NCI-H128 (cell line): Measurements from ENCODE around the gene NTM.

Experiments used
- DNase-seq: peaks from one replicate; lab custom pipeline; 2025; ENCODE audit not compliant: unreplicated experiment; lab: John Stamatoyannopoulos, UW

NTM gene

GRCh38 chr11:131540676-131541075, 170.3 kb downstream of the NTM start:
- no peak for DNase-seq

- no peak for DNase-seq
Measured at GRCh38 chr11:131543389-131544025, 173.1 kb downstream of the NTM start.

GRCh38 chr11:131544591-131544990, 174.2 kb downstream of the NTM start:
- no peak for DNase-seq

GRCh38 chr11:131546218-131546895, 175.9 kb downstream of the NTM start:
- DNase-seq = no peak

GRCh38 chr11:131549099-131549498, 178.7 kb downstream of the NTM start:
- DNase-seq = no peak

- no peak for DNase-seq
Measured at GRCh38 chr11:131549770-131550169, 179.4 kb downstream of the NTM start.

GRCh38 chr11:131560287-131560686, 189.9 kb downstream of the NTM start:
- no peak for DNase-seq

GRCh38 chr11:131561501-131561900, 191.1 kb downstream of the NTM start:
- no peak for DNase-seq

- no peak for DNase-seq
Measured at GRCh38 chr11:131561972-131562371, 191.6 kb downstream of the NTM start.

- no peak for DNase-seq
Measured at GRCh38 chr11:131568318-131568717, 197.9 kb downstream of the NTM start.

- no peak for DNase-seq
Measured at GRCh38 chr11:131571571-131571970, 201.2 kb downstream of the NTM start.

GRCh38 chr11:131572423-131572822, 202.0 kb downstream of the NTM start:
- DNase-seq = no peak

GRCh38 chr11:131579932-131580387, 209.5 kb downstream of the NTM start:
- DNase-seq = no peak

- DNase-seq = no peak
Measured at GRCh38 chr11:131580476-131580875, 210.1 kb downstream of the NTM start.

- DNase-seq = no peak
Measured at GRCh38 chr11:131581046-131581445, 210.6 kb downstream of the NTM start.

GRCh38 chr11:131582021-131582525, 211.7 kb downstream of the NTM start:
- no peak for DNase-seq

- DNase-seq = no peak
Measured at GRCh38 chr11:131583421-131583820, 213.0 kb downstream of the NTM start.

- DNase-seq = no peak
Measured at GRCh38 chr11:131583938-131584337, 213.5 kb downstream of the NTM start.

- no peak for DNase-seq
Measured at GRCh38 chr11:131584785-131585592, 214.6 kb downstream of the NTM start.

GRCh38 chr11:131588057-131588456, 217.6 kb downstream of the NTM start:
- no peak for DNase-seq

- no peak for DNase-seq
Measured at GRCh38 chr11:131591051-131591461, 220.6 kb downstream of the NTM start.

GRCh38 chr11:131592152-131592551, 221.7 kb downstream of the NTM start:
- DNase-seq = no peak
